COR-L47 (cell line): ENCODE results near the gene SGTA.
"Not testable (repeated sequence)": the region's sequence is repeated elsewhere in the genome, so short reads cannot be mapped to it uniquely, and the experiment has no call there.

Experiments
- DNase-seq: peaks from one replicate; lab custom pipeline; 2025; lab: John Stamatoyannopoulos, UW

SGTA gene, protein sequence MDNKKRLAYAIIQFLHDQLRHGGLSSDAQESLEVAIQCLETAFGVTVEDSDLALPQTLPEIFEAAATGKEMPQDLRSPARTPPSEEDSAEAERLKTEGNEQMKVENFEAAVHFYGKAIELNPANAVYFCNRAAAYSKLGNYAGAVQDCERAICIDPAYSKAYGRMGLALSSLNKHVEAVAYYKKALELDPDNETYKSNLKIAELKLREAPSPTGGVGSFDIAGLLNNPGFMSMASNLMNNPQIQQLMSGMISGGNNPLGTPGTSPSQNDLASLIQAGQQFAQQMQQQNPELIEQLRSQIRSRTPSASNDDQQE

DNA sequence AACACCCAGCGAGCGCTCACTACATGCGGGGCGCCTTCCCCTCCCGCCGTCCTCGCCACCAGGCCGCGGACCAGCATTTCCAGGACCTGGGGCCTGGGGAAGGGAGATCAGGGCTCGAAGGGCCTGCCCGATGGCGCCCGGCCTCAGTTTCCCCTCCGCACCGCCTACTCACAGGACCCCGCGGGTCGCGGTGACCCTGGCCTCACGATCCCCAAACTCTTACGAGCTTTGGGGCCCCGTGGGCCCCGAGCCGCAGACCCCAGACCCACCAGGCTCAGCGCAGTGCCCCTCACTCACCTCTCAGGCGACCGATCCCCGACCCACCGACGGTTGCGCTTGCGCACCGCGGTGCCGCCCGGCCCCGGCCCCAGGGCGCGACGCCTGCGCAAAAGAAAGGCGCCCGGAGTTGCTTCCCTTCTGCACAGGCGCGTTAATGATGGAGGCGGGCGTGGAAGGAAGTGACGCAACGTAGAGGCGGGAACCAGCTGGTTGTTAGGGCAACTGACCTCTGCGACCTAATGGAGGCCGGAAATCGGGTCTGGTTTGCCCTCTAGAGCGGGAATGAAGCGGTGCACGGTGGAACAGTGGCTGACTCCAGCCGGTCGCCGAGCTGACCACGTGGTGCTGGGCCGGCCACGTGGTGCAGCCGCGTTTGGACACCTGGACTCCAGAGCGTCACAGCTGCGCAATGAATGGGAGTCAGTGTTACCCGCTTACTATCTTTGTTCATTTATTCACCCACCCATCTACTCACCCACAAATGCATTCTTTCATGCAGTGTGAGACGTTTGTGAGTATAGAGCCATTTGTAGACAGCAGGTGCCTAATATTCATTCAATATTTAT is at the start of gene SGTA:
Gene SGTA, minus strand, starts transcription at position 338 of the 845 bp plus-strand sequence. CDS start 14,205 bp downstream, outside the sequence.
- peak; percentile 99 for DNase-seq

DNA sequence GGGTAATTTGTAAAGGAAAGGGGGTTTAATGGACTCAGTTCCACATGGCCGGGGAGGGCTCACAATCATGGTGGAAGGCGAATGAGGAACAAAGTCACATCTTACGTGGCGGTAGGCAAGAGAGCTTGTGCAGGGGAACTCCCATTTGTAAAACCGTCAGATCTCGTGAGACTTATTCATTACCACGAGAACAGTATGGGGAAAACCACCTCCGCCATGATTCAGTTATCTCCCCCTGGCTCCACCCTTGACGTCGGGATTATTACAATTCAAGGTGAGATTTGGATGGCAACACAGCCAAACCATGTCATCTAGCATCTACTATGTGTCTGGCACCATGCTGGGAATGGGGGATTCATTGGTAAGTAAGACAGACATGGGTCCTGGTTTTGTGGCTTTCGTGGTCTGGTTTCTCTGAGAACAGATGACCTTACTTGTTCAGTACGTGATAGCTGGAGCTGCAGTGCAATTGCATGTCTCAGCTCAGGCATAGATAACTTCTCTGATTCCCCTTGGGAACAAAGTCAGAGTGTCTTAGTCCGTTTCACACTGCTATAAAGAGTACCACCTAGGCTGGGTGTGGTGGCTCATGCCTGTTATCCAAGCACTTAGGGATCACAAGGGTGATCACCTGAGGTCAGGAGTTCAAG is 44.9 kb upstream of the SGTA start:
- no peak for DNase-seq

DNA sequence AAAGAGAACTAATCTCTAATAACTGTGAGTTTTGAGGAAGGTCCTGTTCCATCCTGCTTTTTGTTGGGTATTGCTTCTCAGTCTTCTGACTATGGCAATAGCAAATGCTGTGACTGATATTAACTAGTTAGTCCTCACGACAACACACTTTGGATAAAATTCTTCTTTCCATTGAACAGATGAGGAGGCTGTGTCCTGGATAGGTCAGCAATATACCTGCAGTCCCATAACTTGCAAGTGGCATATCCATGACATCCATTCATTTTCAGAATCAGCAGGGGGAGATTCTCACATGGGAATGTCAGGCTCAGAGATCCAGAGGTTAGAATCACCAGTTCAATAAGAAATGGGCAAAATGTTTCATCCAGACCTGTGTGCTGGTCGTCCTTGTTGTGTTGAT is 43.9 kb upstream of the SGTA start:
- DNase-seq, result no peak

DNA sequence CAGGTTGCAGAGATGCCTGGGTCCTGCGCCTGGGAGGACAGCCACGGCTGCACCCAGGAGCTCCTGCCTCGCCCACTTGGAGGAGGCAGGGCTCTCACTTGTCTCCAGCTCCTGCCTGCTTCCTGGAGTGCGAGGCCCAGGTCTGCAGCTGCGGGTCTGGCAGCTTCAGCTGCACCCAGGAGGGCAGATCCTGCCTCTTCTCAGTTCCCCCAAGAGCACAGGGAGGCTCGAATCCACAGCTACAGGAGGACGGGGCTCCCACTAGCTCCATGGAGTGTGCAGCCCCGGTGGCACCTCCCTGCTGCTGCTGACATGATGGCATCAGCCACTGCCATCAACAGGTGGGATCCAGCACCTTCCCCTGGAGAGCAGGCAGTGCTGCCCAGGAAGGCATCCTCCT is 41.1 kb upstream of the SGTA start:
- no peak for DNase-seq

DNA sequence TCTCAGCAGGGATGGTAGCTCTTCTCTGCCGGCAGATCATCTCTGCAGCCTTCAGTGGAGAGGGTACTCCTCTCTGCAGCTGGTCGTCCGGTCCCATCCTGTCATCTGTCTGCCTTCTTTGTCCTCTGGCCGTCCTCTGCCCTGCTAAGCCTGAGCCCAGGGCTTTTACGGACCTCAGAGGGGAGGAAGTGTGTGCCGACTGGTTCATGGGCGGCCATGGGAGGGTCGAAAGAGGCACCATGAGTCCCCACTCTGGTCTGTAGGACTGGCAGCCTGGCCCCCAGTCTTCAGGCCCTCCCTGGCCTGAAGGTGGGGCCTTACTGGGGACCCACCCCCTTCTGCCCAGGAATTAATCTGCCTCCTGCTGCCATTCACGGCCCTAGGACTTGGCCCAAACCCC is 40.6 kb upstream of the SGTA start:
- DNase-seq, result no peak

DNA sequence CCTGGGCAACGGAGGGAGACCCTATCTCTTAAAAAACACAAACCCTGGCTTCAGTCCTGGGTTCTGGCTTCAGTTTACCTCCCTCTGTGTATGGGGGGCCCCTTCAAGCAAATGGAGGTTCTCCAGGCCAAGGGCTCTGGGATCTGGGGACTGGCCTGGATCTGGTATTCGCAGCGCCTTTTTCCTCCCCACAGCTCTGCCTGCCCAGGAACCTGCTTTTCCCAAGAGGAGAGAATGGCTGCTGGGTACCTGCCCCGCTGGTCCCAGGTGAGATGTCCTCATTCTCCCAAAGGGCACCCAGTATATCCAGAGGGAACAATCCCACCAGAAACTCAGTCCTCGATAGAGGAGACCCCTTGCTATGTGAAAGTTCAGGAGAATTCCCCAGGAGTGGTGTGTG is 39.8 kb upstream of the SGTA start:
- no peak for DNase-seq

DNA sequence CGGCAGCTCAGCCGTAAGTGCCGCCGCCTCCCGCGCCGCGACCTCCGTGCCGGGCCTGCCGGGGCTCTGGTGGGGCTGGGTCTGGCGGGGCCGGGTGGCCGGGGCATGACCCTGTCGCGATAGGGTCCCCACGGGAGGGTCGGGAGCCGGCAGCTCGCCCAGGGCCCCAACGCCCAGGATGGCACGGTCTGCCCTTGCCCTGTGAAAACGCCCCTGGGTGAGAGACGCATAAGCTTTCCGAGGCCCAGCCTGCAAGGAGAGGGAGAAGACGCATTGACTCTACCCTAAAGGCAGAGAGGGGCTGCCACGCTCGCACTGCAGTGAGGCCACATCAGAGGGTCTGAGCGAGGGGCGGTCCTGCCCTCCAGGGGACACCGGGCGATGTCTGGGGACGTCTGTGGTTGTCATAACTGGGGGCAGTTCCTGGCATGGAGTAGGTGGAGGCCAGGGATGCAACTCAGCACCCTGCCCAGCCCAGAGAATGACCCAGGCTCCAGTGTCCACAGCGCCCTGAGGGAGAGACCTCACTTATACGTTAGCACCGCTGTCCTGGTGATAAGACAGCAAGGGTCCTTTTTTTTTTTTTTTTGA is 37.1 kb upstream of the SGTA start:
- DNase-seq, result no peak

DNA sequence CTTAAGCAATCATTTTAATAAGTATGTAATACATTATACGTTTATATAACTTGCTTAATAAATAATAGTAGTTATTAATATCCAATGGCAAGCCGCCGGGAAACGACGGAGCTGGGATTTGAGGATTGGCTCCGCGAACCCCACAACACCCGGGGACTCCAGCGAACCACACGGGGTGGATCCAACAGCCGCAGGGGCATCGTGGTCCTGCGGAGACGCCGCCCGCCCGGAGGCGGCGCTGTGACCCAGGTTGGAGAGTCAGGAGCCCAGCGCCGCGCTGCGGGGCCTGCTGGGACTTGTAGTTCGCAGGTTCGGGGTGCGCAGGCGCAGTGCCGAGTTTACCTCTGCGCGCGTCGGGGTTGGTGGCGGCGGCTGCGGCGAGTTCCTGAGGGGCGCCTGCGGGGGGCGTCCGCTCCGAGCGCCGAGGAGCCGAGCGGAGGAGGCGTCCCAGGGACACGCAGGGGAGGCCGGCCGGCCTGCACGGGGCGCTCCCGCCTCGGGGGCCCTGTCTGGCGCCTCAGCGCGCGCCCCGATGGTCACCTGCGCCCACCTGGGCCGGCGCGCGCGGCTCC is 36.6 kb upstream of the SGTA start, which contains the start of gene ZNF554:
Gene ZNF554, plus strand, starts transcription at position 329 of the 572 bp plus-strand sequence. Its CDS starts 204 bp downstream, at position 533.
- DNase-seq, result peak; percentile 98

DNA sequence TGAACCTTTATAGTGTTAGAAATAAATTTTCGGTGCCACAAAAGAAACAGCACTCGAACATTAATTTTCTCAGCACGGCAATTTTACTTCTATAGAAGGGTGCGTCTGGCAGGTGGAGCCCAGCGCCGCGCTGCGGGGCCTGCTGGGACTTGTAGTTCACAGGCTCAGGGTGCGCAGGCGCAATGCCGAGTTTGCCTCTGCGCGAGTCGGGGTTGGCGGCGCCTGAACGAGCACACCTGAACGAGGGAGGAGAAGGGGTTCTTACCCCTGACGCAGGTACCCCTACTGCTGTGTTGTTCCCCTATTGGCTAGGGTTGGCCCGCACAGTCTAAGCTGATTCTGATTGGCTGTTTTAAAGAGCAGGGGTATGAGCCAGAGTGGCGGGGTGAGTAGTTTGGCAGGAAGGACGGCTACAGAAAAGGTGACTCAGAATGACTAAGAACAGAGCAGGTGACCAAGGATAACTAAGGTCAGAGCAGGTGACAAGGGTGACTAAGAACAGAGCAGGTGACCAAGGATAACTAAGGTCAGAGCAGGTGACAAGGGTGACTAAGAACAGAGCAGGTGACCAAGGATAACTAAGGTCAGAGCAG is 34.3 kb upstream of the SGTA start:
- not testable (repeated sequence) for DNase-seq

DNA sequence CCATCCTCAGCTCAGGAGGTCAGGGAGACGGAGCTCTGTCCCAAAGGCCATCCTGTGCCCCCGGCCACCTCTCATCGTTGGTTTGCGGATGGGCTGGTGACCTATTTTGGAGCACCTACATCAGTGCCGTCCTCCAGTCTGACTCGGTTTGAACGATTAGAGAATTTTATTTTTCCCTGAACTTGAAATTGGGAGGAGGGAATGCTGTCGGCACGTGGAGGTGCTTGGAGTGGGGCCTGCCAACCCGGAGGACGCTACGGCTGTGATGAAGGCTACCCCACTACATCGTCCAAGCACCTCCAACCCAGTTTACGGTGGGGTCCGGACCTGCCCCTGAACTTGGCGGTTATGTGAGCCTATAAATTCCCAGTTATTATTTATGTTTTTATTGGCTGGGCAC is 33.6 kb upstream of the SGTA start:
- no peak for DNase-seq

DNA sequence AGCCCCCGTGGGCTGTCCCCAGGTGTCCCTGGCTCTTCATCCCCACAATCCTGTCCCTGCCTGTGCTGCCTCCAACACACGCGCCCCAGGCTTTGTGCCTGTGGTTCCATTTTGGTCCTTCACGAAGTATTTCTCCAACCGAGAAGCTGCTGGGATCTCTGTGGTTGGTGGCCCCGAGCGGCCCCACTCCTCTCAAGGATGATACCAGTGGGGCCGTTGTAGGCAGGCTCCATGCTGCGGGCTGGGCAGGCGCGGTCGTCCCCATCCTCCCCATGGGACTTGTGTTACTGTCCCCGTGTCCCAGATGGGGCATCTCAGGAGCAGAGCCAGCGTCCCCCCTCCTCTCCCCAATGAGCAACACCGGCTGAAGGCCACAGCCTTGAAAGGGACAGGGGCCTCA is 32.9 kb upstream of the SGTA start:
- no peak for DNase-seq

DNA sequence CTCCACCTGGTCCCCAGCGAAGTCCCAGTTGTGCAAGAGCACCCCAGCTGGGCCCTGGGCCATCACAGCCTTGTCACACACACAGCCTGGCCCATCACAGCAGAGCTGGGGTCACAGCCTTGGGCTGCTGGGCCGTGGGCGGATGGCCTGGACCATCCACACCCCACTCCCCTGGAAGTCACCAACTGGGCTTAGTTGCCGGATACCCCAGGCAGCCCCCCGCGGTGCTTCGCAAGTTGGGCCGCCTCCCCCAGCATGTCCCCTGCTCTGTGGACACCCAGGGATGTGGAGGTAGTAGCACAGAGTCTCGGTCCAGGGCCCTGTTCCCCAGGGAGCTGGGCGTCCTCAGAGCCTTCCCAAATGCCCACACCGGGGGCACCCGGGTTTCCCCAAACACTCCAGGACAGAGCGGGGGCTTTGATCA is 32.1 kb upstream of the SGTA start:
- no peak for DNase-seq

DNA sequence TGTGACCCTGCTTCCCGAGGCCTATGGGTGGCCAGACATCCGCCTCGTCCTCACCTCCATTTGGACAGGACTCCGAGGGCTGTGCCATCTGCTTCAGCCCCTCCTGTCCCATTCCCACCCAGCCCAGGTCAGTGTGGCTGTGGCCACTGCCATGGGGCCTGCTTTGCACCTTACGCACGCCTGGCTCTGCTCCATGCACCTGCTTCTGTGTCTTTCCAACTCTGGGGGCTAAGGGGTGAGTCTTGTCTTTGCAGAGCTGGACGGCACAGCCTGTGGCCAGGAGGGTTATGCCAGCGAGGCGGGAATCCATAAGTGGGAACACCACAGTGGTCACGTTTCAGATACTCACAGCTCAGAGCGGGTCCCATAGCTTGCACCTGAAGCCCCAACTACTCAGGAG is 31.4 kb upstream of the SGTA start:
- no peak for DNase-seq

DNA sequence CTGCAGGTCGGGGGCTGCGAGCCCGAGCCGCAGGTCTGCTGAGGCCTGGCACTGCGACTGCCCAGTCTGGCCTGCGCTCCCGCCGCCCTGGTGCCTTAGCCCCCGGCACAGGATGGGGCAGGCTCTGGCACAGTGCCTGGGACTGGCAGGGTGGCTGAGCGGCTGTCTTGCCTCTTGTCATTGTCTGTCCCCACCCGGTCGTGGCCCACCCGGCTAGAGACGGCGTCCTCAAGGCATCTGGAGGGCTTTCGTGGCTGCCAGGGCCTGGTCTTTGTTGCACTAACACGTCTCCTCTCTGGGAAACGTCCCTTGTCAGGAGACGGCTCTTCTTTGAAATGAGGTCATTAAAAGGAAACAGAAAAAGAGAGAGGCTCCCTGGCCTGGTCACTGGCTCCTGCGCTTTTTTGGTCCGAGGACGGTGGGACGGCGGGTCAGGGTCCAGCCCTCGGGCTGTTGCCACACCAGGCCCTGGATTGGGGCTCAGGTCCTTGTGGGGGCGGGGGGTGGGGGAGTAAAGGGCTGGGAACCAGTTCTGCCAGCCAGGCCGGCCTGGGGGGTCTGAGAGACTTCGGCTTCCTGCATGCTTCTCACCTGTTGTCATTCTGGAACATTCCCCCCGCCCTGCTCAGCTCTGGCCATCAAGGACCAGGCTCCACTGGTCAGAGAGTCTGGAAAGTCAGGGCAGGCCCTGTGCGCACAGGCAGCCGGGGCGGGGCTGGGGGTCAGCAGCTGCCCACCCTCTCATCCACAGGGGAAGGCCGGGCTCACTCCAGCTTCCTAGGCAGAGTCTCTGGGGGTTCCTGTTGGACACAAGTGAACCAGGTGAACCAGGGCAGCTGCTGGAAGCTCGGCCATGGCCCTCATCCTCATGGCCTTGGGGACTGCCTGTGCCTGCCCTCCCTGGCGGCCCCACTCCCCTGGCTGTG is 30.4 kb upstream of the SGTA start:
- DNase-seq, result no peak

DNA sequence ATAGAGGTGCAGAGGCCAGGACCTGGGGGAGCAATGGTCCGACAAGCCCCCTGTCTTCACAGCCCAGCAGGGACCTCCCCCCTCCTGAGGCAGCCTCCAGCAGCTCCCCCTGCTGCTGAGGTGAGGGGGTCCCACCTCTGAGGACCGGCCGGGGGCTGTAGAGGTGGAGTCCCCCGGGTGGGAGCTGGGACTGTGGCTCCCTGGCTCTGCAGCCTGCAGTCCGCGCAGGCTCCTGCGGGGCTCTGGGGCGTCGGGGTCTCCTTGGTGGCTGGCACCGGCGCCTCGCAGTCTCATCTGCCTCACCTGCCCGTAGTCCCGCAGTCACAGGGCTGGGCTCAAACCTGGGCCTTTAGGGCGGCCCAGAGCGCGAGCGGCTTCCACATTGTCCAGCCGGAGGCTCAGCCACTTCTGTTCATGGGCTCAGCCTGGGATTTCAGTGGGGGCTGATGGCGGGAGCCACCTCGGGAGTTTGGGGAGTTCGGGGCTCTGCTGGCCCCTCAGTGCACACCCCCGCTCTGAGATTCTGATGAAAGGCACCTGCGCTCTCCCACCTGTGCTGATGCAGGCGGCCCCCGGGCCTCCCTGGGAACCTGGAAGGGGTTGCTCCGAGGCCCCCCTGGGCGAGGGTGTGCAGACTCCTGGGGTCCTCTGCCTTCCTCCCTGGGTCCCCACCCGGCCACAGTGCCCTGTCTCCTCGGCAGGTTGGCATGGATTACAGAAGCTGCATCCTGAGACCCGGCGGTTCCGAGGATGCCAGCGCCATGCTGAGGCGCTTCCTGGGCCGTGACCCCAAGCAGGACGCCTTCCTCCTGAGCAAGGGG is 29.6 kb upstream of the SGTA start:
- no peak for DNase-seq

DNA sequence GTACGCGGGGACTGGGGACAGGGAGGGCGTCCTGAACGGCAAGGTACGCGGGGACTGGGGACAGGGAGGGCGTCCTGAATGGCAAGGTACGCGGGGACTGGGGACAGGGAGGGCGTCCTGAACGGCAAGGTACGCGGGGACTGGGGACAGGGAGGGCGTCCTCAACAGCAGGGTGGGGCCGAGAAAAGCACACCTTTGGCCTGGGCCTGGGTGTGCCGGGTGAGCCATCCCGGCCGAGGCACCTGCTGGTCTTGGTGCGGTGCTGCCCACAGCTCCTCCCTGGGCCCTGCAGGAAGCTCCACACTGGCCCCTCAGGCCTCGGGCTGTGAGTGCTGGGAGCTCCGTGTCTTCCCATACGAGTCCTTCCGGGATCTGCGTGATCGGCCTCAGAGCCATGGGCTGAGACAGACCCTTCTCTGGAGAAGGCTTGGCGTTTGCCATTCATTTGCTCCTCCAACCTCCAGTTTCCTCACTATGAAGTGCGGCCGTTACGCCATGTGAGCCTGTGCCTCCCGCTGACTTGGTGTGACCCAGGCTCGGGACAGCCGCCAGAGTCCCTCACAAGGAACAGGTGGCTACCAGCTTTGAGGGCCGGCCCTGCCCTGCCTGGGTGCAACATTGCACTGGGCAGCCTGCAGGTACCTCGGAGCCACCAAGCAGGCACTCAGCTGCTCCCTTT is 28.8 kb upstream of the SGTA start:
- DNase-seq, result no peak

DNA sequence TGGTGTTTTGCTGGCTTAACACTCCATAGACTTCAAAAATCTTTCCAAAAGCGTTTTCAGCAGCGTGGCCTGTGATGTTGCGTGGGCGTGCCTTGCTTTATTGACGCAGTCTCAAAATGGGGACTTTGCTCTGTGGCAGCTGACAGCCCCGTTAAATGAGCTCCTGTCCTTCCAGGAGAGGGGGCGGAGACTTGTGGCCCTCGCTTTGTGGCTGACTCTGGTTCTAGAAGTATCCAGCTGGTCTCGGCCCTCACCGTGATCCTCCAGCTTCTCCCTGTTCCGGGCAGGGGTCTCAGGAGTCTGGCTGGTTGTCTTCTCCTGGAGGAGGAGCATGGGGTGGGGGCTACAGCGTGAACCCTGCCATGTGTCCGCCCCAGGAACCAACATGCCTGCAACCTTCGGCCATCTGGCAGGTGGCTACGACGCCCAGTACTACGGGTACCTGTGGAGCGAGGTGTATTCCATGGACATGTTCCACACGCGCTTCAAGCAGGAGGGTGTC is 28.2 kb upstream of the SGTA start:
- DNase-seq, result no peak

DNA sequence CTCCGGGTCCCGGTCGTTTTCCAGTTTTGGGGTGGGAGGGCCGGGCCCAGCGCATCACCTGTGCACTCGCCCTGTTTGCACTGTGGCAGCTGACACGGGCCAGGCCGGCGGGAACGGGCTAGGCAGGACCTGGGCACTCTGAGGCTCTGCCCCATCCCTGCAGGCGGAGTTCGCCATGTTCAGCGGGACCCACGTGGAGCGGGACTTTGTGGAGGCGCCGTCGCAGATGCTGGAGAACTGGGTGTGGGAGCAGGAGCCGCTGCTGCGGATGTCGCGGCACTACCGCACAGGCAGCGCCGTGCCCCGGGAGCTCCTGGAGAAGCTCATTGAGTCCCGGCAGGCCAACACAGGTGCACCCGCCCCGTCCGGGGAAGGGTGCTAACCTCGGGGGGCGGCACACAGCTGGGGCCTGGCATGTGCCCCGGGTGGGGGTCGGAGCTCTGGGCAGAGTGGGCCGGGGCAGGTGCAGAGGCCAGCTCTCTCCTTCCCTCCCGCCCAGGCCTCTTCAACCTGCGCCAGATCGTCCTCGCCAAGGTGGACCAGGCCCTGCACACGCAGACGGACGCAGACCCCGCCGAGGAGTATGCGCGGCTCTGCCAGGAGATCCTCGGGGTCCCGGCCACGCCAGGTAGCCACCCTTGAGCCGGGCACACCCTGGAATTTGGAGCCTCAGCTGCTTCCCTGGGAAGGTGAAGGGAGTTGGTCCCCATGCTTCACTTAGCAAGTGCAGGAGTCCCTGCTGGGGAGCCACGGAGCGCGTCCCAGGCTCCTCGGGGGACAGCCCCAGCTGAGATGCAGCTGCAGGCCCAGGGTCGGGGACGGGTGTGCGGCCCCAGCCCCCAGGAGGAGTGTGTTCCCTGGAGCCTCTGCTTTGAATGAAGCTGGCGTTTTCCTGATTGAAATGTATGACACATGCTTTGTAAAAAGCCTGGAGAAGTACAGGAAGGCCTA is 27.3 kb upstream of the SGTA start:
- no peak for DNase-seq
